HEK293 (cell line): Measurements from ENCODE around the gene RND2.
A peak's percentile ranks its signal among the peaks of the same experiment; 100 is the strongest.

Experiments used
- GFI1B ChIP-seq: fragments of 450-650 bp; formaldehyde crosslinking; IDR thresholded peaks from 2 replicates; pipeline ENCODE4 v1.5.1; 2016; ENCODE audit warnings: missing biosample characterization, missing genetic modification characterization
- HIC1 ChIP-seq: fragments of 450-650 bp; formaldehyde crosslinking; IDR thresholded peaks from 2 replicates; pipeline ENCODE4 v1.5.1; 2016; ENCODE audit warnings: missing biosample characterization, missing genetic modification characterization
- KLF8 ChIP-seq: fragments of 450-650 bp; formaldehyde crosslinking; IDR thresholded peaks from 2 replicates; pipeline ENCODE4 v1.5.1; 2016; ENCODE audit warnings: missing biosample characterization, missing genetic modification characterization
- OVOL3 ChIP-seq: fragments of 450-650 bp; formaldehyde crosslinking; IDR thresholded peaks from 2 replicates; pipeline ENCODE4 v1.5.1; 2016; ENCODE audit warnings: missing biosample characterization, missing genetic modification characterization
- PRDM2 ChIP-seq: fragments of 450-650 bp; formaldehyde crosslinking; IDR thresholded peaks from 2 replicates; pipeline ENCODE4 v1.5.1; 2016; ENCODE audit warnings: missing biosample characterization, missing genetic modification characterization, borderline replicate concordance
- SCRT2 ChIP-seq: fragments of 450-650 bp; formaldehyde crosslinking; IDR thresholded peaks from 2 replicates; pipeline ENCODE4 v1.5.1; 2016; ENCODE audit warnings: missing biosample characterization, missing genetic modification characterization
- ZBTB17 ChIP-seq: fragments of 450-650 bp; formaldehyde crosslinking; IDR thresholded peaks from 2 replicates; pipeline ENCODE4 v1.5.1; 2016; ENCODE audit warnings: missing biosample characterization, missing genetic modification characterization
- ZFP41 ChIP-seq: fragments of 450-650 bp; formaldehyde crosslinking; IDR thresholded peaks from 2 replicates; pipeline ENCODE4 v1.5.1; 2016; ENCODE audit warnings: missing biosample characterization, missing genetic modification characterization, borderline replicate concordance
- ZFP69B ChIP-seq: fragments of 450-650 bp; formaldehyde crosslinking; IDR thresholded peaks from 2 replicates; pipeline ENCODE4 v1.5.1; 2016; ENCODE audit warnings: missing biosample characterization, missing genetic modification characterization
- ZNF140 ChIP-seq: fragments of 450-650 bp; formaldehyde crosslinking; IDR thresholded peaks from 2 replicates; pipeline ENCODE4 v1.5.1; 2016; ENCODE audit warnings: missing biosample characterization, missing genetic modification characterization
- ZNF248 ChIP-seq: fragments of 450-650 bp; formaldehyde crosslinking; IDR thresholded peaks from 2 replicates; pipeline ENCODE4 v1.5.1; 2017; ENCODE audit warnings: missing biosample characterization, missing genetic modification characterization
- ZNF341 ChIP-seq: fragments of 450-650 bp; formaldehyde crosslinking; IDR thresholded peaks from 2 replicates; pipeline ENCODE4; 2016; ENCODE audit warnings: low read depth, missing biosample characterization, missing genetic modification characterization
- ZNF423 ChIP-seq: fragments of 450-650 bp; formaldehyde crosslinking; IDR thresholded peaks from 2 replicates; pipeline ENCODE4 v1.5.1; 2016; ENCODE audit warnings: missing biosample characterization, missing genetic modification characterization
- ZNF48 ChIP-seq: fragments of 450-650 bp; formaldehyde crosslinking; IDR thresholded peaks from 2 replicates; pipeline ENCODE4 v1.5.1; 2016; ENCODE audit warnings: missing biosample characterization, missing genetic modification characterization
- ZNF544 ChIP-seq: fragments of 450-650 bp; formaldehyde crosslinking; IDR thresholded peaks from 2 replicates; pipeline ENCODE4 v1.5.0; 2017; ENCODE audit warnings: missing biosample characterization, missing genetic modification characterization
- ZNF596 ChIP-seq: fragments of 450-650 bp; IDR thresholded peaks from 2 replicates; pipeline ENCODE4 v1.5.0; 2018; ENCODE audit warnings: missing biosample characterization, mild to moderate bottlenecking, missing genetic modification characterization, moderate library complexity
- ZNF600 ChIP-seq: fragments of 450-650 bp; formaldehyde crosslinking; IDR thresholded peaks from 2 replicates; pipeline ENCODE4 v1.5.1; 2016; ENCODE audit warnings: missing biosample characterization, missing genetic modification characterization
- ZNF701 ChIP-seq: fragments of 450-650 bp; formaldehyde crosslinking; IDR thresholded peaks from 2 replicates; pipeline ENCODE4 v1.5.1; 2016; ENCODE audit warnings: missing biosample characterization, missing genetic modification characterization
- ZNF747 ChIP-seq: fragments of 450-650 bp; formaldehyde crosslinking; IDR thresholded peaks from 2 replicates; pipeline ENCODE4 v1.5.1; 2016; ENCODE audit warnings: missing biosample characterization, missing genetic modification characterization
- ZXDB ChIP-seq: fragments of 450-650 bp; formaldehyde crosslinking; IDR thresholded peaks from 2 replicates; pipeline ENCODE4 v1.5.1; 2016; ENCODE audit warnings: missing biosample characterization, missing genetic modification characterization

The RND2 gene

GRCh38 chr17:42997984-42998938, 26.8 kb upstream of the RND2 start, which contains the start of gene RPL27 (continued):
- no peak for TF ChIP-seq PRDM2
- TF ChIP-seq OVOL3 (tag by site-specific recombination) = peak; percentile 39; the same call in 1 of the 2 replicates
- TF ChIP-seq ZNF747 = no peak
- peak; percentile 92 for TF ChIP-seq ZFP69B (tag by site-specific recombination)
- TF ChIP-seq ZXDB (tag by site-specific recombination) = peak; percentile 99
- peak; percentile 60 for TF ChIP-seq SCRT2 (tag by site-specific recombination)
- peak; percentile 97 for TF ChIP-seq ZNF341 (tag by site-specific recombination)
- TF ChIP-seq ZFP41 (tag by site-specific recombination) = no peak
- TF ChIP-seq GFI1B (tag by site-specific recombination) = no peak; the same call in 1 of the 2 replicates
- TF ChIP-seq ZNF48 (tag by site-specific recombination) = no peak
- TF ChIP-seq ZNF600 (tag by site-specific recombination) = peak; percentile 96
- TF ChIP-seq ZNF140 = no peak
- TF ChIP-seq ZNF701 (tag by site-specific recombination) = no peak
- TF ChIP-seq KLF8 (tag by site-specific recombination) = peak; percentile 100
- no peak for TF ChIP-seq ZNF596 (tag by site-specific recombination)
- TF ChIP-seq ZNF248 (tag by site-specific recombination) = no peak
- peak; percentile 87 for TF ChIP-seq HIC1 (tag by site-specific recombination)
- TF ChIP-seq ZBTB17 (tag by site-specific recombination) = peak; percentile 99
- no peak for TF ChIP-seq ZNF423 (tag by site-specific recombination)
- TF ChIP-seq ZNF544 (tag by site-specific recombination) = no peak
- TF ChIP-seq, all 188 proteins: peak for 93
